Smooth muscle cell (in vitro differentiated cells): ENCODE data around the gene ANKRD53. TPM values are rescaled to one million over a fixed set of nuclear protein-coding genes. Genes with fewer than 3 reads are reported as not detected.

Experiments used
- DNase-seq: peaks from one replicate; lab custom pipeline; 2025; ENCODE audit not compliant: unreplicated experiment; lab: John Stamatoyannopoulos, UW
- H2AFZ ChIP-seq: fragments of 200-600 bp; sonication (generic); 2 replicates; pipeline ENCODE4 v1.6.0; 2016; ENCODE audit warnings: antibody characterized with exemption, low read depth, mild to moderate bottlenecking
- H3F3A ChIP-seq: fragments of 200-600 bp; sonication (generic); 2 replicates; pipeline ENCODE4 v1.6.0; 2017; ENCODE audit warnings: antibody characterized with exemption, low read depth
- H3K27ac ChIP-seq: fragments of 200-600 bp; sonication (generic); 2 replicates; pipeline ENCODE4 v1.5.1; 2016; ENCODE audit warnings: low read depth, mild to moderate bottlenecking
- H3K27me3 ChIP-seq: fragments of 200-600 bp; sonication (generic); 2 replicates; pipeline ENCODE4 v1.6.1; 2016; ENCODE audit warnings: low read depth, mild to moderate bottlenecking
- H3K36me3 ChIP-seq: fragments of 200-600 bp; sonication (generic); 2 replicates; pipeline ENCODE4 v1.5.1; 2016; ENCODE audit warnings: low read depth
- H3K4me1 ChIP-seq: fragments of 200-600 bp; sonication (generic); 2 replicates; pipeline ENCODE4 v1.5.1; 2016; ENCODE audit warnings: low read depth
- H3K4me2 ChIP-seq: fragments of 200-600 bp; sonication (generic); 2 replicates; pipeline ENCODE4 v1.6.0; 2016; ENCODE audit warnings: mild to moderate bottlenecking
- H3K4me3 ChIP-seq: fragments of 200-600 bp; sonication (generic); 2 replicates; pipeline ENCODE4 v1.5.1; 2016; ENCODE audit warnings: mild to moderate bottlenecking
- H3K79me2 ChIP-seq: fragments of 200-600 bp; sonication (generic); 2 replicates; pipeline ENCODE4 v1.6.0; 2016; ENCODE audit warnings: low read depth, mild to moderate bottlenecking
- H3K9ac ChIP-seq: fragments of 200-600 bp; sonication (generic); 2 replicates; pipeline ENCODE4 v1.6.0; 2016; ENCODE audit warnings: low read depth
- H3K9me3 ChIP-seq: fragments of 200-600 bp; sonication (generic); replicated peaks from 2 replicates; pipeline ENCODE4 v1.5.1; 2016; ENCODE audit warnings: low read depth
- H4K20me1 ChIP-seq: fragments of 200-600 bp; sonication (generic); 2 replicates; pipeline ENCODE4 v1.6.0; 2016; ENCODE audit warnings: low read depth
- WGBS: methylation state at CpG from one replicate; pipeline ENCODE4 v1.1.7; 2016; ENCODE audit warnings: low lambda C conversion rate; 5-methylcytosine and 5-hydroxymethylcytosine counted together
- polyA plus RNA-seq: library from polyadenylated mRNA; unstranded; fragments of >200 nt; fragmentation: Nextera tagmentation; extraction: Ambion mirVana; gene quantifications from 2 replicates; pipeline ENCODE4 v1.2.1, GENCODE V29; 2016
- total RNA-seq: library from RNA; depleted of rRNA; stranded (reverse); fragments of >200 nt; gene quantifications from 2 replicates; pipeline ENCODE4 v1.2.3, GENCODE V29; 2014
- TF ChIP-seq, protein P1 (sequence below): fragments of 200-600 bp; sonication (generic); IDR thresholded peaks from 2 replicates; pipeline ENCODE4 v1.5.1; 2017; ENCODE audit warnings: borderline replicate concordance, mild to moderate bottlenecking, antibody characterized with exemption; ENCODE audit not compliant: insufficient read depth, poor library complexity, severe bottlenecking

Gene ANKRD53
- total and polyA plus RNA-seq, 2 experiments from 2014 or later = 1.3 to 1.9 TPM

DNA sequence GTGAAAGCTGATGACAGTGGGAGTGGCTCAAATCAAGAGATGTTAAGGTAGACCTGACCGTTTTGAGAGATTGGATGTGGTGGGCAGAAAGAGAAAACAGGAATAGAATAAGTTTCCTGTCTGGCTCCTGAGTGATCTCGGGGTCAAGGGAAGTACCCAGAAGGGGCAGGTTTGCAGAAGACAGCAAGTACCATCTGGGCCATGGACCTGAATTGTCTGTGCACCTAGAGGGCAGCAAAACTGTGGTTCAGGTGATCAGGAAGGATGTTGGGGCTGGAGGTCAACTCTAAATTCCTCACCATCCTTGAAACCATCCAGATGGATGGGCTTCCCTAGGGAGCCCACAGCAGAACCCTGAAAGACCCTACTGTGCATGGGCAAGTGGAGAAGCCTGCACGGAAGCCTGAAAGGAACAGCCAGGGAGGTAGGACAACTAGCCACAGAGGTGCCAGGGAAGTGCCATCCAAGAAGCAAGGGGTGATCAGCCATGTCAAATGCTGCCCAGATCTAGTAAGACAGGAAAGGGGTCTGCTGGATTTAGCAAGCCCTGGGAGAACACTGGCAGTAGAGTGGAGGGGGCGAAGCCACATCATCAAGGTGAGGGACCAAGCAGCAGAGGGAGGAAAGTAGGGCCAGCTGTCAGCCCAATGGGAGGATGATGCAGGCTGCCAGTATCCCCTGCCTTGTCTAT is 8.2 kb downstream of the ANKRD53 start:
- Histone ChIP-seq H3K4me1 (no peaks in the 10 kb centered on the region), H3K27me3 (no peaks in the 10 kb centered on the region), H3K36me3 (no peaks in the 10 kb centered on the region), H3K4me2 (no peak overlapping the region), H3F3A (no peaks in the 10 kb centered on the region), H2AFZ (no peak overlapping the region), H3K27ac (no peak overlapping the region), H3K9ac (no peak overlapping the region), H3K9me3 (no peaks in the 10 kb centered on the region), H3K4me3 (no peak overlapping the region), H3K79me2 (no peaks in the 10 kb centered on the region), H4K20me1 (peaks cover 34% of the 10 kb centered on the region)
- 96% methylated on average over 4 of the region's 4 CpGs for WGBS
- TF ChIP-seq, protein P1, sequence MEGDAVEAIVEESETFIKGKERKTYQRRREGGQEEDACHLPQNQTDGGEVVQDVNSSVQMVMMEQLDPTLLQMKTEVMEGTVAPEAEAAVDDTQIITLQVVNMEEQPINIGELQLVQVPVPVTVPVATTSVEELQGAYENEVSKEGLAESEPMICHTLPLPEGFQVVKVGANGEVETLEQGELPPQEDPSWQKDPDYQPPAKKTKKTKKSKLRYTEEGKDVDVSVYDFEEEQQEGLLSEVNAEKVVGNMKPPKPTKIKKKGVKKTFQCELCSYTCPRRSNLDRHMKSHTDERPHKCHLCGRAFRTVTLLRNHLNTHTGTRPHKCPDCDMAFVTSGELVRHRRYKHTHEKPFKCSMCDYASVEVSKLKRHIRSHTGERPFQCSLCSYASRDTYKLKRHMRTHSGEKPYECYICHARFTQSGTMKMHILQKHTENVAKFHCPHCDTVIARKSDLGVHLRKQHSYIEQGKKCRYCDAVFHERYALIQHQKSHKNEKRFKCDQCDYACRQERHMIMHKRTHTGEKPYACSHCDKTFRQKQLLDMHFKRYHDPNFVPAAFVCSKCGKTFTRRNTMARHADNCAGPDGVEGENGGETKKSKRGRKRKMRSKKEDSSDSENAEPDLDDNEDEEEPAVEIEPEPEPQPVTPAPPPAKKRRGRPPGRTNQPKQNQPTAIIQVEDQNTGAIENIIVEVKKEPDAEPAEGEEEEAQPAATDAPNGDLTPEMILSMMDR = no peak
- DNase-seq = no peak

DNA sequence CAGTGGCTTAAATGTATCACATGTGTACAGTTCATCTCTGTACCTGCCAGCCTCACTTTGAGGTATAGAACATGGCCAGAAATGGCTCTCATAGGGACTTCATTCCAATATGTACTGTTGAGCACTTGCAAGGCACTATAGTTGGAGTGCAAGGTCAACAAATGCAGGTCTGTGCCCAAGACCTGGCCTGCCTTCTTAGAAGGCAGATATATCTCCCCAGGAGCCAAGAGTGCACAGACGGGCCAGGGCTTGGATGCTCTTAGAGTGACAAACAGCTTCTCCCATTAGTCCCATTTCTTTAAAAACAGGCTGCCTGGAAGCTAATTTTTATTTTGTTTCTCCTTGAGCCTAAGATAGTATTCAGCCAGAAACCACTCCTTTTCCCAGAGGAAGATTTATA is 9.0 kb downstream of the ANKRD53 start:
- Histone ChIP-seq H2AFZ (no peak overlapping the region), H3K27me3 (no peaks in the 10 kb centered on the region), H3K4me2 (no peak overlapping the region), H3F3A (no peaks in the 10 kb centered on the region), H3K27ac (no peak overlapping the region), H3K4me3 (no peak overlapping the region), H3K79me2 (peaks cover 2% of the 10 kb centered on the region), H4K20me1 (peaks cover 34% of the 10 kb centered on the region), H3K36me3 (no peaks in the 10 kb centered on the region), H3K9ac (no peak overlapping the region), H3K9me3 (no peaks in the 10 kb centered on the region), H3K4me1 (no peaks in the 10 kb centered on the region)
- TF ChIP-seq, protein P1 = no peak
- no peak for DNase-seq
- WGBS = 93% methylated on average over 1 of the region's 1 CpG

DNA sequence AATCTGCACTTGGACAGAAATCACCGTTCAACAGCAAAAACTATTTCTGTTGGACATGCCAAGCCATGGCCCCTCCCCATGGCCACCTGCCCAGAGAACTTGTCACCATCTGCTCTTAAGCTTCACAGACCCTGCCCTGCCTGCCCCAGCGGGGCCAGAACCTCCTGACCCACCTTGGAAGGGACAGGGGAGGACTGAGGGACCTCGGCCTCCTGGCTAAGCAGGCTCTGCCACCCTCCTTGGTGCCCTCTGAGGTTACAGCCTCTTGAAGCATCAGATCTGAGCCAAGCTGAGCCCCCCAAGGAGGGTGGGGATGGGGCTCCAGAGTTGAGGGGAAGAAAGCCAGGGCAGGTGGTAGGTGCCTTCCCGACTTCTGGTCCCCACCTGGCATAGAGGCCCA is 9.7 kb downstream of the ANKRD53 start:
- Histone ChIP-seq H3K9ac (no peak overlapping the region), H3K4me3 (no peak overlapping the region), H3K4me1 (peaks cover 3% of the 10 kb centered on the region), H4K20me1 (peaks cover 40% of the 10 kb centered on the region), H3F3A (no peaks in the 10 kb centered on the region), H3K4me2 (no peak overlapping the region), H3K79me2 (peaks cover 10% of the 10 kb centered on the region), H3K9me3 (no peaks in the 10 kb centered on the region), H2AFZ (no peak overlapping the region), H3K27ac (no peak overlapping the region), H3K36me3 (no peaks in the 10 kb centered on the region), H3K27me3 (no peaks in the 10 kb centered on the region)
- TF ChIP-seq, protein P1 = no peak
- WGBS = 95% methylated on average over 4 of the region's 4 CpGs
- no peak for DNase-seq
